Adrenal gland (tissue), 5 donors: ENCODE data around the gene DLG3.

Experiments used
- POLR2A ChIP-seq, 2 donors: fragments of 450-650 bp; IDR thresholded peaks; one replicate each; pipeline ENCODE4 v1.6.1; 2017; ENCODE audit warnings: antibody characterized with exemption in 2 of 2, mild to moderate bottlenecking in 2 of 2, moderate library complexity in 1 of 2
- TF ChIP-seq, protein P1 (sequence below), 6 experiments: fragments of 450-650 bp in 4 of 6; fragments of 200-600 bp in 2 of 6; sonication (generic) in 1 of 6; IDR thresholded peaks; 1 replicate in 5 of 6; 2 replicates in 1 of 6; pipeline versions ENCODE4 v1.5.1 to v1.8.0; 2016 to 2021; ENCODE audit warnings: antibody characterized with exemption in 6 of 6, mild to moderate bottlenecking in 2 of 6, moderate library complexity in 1 of 6
- donor health status: DM: no; HTN: no; CAD: no.

DNA sequence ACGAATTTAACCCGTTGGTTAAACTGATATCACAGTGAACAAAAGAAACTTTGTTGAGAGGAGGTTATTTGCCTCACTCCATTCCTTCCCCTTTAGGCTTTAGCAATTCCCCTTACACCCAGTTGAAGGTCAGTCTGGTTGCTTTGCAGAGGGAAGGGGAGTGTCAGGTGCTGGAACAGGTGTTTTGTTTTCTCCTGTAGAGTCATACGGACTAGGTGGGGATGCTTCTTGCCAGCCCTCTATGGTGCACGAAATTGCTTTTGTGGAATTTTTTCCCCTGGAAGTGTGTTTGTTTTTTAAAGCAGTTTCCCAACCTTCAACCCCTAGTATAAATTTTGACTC lies 33.1 kb downstream of the DLG3 start:
- TF ChIP-seq, protein P1, sequence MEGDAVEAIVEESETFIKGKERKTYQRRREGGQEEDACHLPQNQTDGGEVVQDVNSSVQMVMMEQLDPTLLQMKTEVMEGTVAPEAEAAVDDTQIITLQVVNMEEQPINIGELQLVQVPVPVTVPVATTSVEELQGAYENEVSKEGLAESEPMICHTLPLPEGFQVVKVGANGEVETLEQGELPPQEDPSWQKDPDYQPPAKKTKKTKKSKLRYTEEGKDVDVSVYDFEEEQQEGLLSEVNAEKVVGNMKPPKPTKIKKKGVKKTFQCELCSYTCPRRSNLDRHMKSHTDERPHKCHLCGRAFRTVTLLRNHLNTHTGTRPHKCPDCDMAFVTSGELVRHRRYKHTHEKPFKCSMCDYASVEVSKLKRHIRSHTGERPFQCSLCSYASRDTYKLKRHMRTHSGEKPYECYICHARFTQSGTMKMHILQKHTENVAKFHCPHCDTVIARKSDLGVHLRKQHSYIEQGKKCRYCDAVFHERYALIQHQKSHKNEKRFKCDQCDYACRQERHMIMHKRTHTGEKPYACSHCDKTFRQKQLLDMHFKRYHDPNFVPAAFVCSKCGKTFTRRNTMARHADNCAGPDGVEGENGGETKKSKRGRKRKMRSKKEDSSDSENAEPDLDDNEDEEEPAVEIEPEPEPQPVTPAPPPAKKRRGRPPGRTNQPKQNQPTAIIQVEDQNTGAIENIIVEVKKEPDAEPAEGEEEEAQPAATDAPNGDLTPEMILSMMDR (IDR thresholded peaks at IDR 0.05): no peak
- TF ChIP-seq POLR2A (IDR thresholded peaks at IDR 0.05): no peak
